Activated T-cell treated with anti-CD3 and anti-CD28 coated beads for 24 hours (primary cell): ENCODE data around the gene ATP8A1.

Source experiments
- DNase-seq: peaks from one replicate; pipeline ENCODE4 v3.0.0-alpha.2; 2020; ENCODE audit warnings: low read depth

The ATP8A1 gene

DNA sequence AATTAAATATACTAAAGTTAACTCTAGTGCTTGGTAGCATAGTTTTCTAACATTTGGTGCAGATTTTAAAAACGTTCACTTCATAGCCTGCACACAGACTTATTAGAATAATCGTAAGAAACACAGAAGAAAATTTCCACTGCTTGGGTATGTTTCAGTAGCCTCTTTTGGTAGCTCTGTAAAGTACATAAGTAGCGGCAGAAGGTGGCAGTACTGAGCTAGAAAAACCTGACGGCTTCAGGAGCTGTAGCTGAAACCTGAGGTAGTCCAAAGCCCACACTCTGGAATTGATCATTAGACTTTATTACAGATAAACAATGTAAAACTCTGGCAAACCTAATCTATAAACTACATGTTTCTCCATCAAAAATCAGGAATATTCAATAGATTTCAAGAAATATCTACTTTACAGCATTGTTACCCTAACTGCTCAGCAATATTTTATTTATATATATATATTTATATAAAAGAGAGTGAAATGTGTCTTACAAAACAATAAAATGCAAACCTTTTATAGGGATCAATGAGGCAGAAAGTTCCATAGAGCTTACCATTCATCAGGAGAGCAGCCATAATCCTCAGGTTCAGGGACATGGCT, 88.2 kb downstream of the ATP8A1 start:
- DNase-seq = peak; percentile 52

DNA sequence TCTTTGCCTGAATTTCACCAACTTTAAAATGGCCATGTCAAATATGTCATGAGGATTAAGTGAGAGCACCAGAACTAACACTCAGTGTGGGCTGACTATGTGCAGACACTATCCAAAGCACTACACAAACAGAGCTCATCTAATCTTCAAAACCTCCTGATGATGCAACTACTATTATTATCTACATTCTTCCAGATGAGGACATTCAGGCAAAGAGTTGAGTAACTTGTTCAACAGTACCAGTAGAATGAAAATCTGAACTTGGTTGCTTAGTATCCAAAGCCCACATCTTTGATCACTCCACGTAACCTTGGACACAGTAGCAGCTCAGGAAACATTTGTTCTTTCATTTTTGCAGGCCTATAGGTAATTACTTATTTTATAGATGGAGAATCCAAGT, 90.1 kb downstream of the ATP8A1 start:
- no peak for DNase-seq

DNA sequence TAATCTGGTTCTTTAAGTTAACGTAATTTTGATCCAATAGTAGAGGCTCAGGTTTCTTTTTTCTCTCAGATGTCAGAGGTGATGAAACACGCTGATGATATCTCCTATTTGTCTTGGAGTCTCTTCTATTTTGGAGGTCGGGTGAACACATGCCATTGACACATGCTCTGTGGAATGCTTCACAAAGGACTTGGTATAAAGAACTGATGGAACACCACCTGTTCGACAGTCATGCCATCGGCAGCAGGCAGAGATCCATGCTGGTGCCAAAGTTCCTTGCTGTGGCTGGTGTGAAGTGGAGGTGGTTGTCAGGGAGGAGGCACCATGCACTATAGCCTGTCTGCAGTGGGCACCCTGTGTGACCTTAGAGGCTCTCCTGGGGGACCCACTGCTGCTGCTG, 94.9 kb downstream of the ATP8A1 start:
- no peak for DNase-seq

DNA sequence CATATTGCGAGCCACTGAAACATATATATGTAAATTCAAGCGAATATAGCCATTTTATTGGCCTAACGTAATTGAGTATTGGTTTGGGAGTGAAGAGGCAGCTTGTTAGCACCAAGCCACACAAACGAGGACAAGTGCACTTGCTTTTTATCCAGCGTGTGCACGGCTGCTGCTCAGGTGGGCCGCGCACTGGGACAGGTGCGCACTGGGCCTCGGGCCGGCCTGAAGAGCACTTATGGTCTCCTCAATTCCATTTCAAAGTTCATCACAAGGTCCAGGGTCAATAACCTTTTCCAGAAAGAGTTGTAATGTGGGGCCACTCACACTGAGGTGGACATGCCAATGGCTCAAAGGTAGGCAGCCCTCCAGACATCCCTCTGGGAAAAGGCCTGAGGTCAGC, 95.9 kb downstream of the ATP8A1 start:
- DNase-seq = no peak

DNA sequence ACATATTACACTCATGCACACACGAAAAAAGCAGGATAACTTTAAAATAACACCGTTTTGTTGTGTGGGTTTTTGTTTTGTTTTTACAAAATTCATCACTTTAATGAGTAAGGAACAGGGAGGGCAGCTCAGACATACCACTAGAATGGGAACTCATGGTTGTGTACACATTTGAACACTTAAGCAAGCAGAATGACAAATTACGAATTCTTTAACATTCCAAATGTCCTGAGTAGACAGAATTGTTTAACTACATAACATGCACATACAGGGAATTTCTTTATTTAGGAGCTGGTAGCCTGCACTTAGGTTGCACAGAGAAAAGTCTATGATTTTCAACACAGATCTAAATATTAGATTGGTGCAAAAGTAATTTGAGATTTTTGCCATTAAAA, 96.4 kb downstream of the ATP8A1 start:
- DNase-seq = no peak

DNA sequence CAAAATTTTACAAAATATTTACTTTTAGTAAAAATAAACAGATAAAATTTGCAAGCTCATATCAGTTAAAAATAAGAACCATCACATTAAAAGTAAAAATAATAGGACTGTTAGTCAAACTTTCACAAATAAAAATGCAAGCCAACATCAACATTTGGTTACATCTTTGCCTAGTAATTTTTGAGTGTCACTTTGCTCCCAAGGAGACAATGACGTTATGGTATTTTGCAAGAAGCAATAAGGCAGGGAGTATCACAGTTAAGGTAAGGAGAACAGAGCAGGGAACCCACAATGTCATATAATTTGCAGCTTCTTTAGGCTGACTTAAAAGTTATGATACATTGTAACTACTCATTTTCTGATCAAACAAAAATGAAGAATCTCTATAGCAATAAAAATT, 98.7 kb downstream of the ATP8A1 start:
- DNase-seq = no peak

DNA sequence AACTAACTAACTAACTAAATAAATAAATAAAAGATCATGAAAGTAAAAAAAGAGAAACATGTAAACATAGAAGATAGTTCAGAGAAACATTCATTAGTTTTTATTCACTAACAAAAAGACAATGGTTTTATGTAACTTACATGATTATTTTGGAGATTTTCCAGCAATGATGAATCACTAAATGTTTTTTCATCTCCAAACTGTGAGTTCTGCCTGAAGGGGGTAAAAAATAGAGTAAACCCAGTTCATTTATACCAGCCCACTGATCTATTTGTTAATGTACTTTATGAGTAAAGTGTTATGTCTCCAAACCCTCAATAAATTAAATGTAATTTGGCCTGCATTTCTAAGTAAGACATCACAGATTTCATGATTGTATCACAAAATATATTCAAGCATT, 101.1 kb downstream of the ATP8A1 start:
- DNase-seq = no peak

DNA sequence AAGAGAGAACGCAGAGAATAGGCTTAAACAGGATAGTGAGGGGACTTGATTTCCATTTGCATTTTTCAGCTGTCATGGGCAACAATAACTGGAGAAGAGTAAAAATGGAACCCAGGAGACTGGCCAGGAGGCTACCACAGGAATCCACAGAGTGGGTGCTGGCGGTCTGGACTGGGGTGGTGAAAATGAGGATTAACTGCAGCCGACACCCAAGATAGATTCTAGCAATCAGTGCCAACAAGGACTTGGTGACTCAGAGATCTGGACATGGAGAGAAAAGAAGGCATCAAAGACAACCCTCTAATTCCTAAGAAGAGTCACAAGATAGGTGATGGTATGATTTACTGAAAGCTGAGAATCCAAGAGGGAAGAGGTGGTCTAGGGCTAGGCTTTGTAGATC, 102.8 kb downstream of the ATP8A1 start:
- DNase-seq = no peak

DNA sequence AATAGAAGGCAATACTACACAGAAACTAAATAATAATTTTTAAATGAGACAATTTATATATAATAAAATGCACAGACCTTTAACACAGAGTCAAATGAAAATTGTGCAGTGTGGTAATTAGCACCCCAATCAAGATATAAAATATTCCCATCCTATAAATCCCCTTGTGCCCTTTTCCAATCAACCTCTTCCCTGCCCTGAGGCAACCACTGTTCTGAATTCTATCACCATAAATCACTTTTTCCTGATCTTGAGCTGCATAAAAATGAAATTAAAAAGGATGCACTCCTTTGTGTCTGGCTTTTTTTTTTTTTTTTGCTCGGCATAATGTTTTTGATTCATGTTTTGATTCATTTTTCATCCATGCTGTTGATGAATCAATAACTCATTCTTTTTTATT, 107.0 kb downstream of the ATP8A1 start:
- DNase-seq = no peak

DNA sequence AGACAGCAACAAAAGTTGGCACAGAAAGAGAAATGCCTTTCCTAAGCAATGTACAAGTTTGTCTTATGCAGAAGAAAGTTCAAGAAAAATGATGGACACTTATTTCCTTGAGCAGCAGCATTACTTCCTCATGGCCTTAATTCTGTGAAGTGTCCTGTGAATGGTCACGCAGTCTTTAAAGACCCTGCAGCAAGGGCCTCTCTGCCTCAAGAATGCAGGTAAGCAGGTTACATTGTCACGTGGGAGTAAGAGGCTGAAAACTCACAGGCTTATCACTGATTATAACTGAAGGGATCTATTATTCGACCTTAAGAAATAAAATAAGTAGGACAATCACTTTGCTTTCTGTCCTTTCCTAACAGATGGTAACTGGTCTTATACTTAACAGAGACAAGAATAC, 109.1 kb downstream of the ATP8A1 start:
- DNase-seq = no peak

DNA sequence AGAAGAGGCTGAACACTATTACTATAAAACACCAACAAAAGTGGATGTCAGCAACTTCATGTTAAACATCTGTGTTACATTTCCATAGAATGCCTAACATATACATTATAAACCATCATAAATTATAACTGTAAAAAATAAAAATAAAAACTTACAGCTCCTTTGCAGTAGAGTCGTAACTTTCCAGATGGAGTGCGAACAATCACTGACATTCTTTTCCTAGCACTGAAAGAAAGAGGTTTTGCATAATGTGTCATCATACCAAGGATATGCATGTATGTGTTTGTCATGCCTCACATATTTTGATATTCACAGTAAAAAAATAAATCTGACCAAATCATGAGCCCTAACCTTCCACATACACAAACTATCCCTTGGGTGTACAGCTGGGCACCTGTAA, 113.1 kb downstream of the ATP8A1 start:
- no peak for DNase-seq

DNA sequence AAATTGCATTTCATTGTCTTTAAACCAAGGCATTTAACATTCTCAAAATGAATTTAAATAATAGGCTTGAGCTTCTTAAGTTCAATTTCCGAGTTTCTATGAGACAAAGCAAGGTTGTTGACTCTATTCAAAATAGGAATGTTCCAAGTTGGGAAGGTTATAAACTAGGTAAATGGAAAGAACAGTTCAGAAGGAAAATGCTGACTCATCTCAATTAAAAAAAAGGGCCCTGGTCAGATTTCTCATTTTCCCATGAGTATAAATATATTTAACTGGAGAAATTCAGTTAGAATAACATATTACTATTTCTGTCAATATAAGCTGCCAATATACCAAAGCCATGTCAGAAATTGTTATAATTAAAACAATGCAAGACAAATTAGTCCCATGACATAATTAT, 113.8 kb downstream of the ATP8A1 start:
- no peak for DNase-seq

DNA sequence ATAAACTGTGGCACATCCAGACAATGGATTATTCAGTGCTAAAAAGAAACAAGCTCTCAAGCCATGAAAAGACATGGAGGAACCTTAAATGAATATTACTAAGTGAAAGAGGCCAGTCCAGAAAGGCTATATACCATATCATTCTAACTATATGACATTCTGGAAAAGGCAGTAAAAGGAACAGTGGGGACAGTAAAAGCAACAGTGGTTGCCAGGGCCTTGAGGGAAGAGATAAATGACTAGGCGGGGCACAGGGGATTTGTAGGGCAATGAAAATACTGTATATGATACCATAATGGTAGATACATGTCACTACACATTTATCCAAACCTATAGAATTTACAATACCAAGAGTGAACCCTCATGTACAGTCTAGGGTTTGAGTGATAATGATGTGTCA, 115.3 kb downstream of the ATP8A1 start:
- no peak for DNase-seq

DNA sequence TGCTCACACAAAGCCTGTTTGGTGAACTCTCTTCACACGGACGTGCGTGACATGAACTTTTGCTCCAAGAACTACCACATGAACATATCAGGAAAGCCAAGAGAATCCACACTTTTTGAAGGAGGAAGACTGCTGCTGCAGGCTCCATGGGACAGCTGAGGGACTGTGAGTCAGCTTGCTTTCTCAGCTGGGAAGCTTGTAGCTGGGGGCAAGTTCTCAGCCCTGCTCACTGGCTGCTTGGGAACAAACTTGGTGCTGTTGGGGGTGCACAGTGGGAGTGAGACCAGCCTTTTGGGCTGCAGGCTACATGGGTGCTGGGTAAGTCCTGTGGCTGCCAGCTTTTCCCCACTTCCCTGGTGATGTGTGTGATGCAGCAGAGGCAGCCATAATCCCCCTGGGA, 123.9 kb downstream of the ATP8A1 start:
- DNase-seq = no peak

DNA sequence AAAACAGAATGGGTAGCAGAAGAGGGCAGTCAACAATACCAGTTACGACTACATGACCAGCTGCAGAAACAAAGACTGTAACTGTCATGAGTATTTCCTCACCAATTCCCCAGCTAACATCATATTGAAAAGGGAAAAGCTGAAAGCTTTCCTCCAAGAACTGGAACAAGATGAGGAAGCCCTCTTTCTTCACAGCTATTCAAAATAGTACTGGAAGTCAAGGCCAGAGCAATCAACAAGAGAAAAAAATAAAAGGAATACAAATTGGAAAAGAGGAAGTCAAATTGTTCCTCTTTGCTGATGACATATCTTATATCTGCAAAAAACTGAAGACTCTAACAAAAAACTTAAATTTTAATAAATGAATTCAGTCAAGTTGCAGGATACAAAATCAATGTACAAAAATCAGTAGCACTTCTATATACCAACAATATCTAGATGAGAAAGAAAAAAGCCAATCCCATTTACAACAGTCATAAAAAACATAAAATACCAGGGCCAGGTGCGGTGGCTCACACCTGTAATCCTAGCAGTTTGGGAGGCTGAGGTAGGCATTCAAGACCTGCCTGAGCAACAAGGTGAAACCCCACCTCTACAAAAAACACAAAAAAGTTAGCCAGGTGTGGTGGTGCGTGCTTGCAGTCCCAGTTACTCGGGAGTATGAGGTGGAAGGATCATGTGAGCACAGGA, 125.4 kb downstream of the ATP8A1 start:
- DNase-seq = no peak

DNA sequence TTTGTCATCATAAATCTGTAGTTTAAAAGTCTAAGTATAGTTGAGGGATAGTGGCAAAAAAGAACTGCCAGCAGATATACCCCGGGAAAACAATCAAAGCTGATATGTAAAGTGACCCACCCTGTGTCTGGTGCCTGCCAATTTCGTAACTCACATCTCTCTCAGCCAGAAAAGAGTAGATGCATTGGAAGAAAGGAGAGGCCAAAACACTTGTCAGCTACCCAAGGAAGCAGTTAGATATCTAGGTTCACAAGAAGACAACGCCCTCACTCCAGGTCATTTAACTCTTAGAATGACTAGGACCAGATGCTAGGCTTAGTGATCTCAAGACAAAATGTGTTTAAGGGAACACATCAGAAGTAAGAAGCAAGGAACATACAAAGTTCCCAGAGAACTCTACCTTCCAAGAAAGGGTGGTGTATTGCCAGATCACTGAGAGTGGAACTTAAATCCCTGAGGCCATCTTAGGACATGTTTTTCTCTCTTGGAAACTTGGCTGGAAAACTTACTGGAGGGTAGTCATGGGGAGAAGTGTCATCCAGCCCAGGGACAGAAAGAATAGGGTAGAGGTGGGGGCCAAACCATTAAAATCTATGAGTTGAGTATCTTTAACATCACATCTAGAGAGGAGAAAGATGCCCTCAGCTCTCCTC, 133.7 kb downstream of the ATP8A1 start:
- no peak for DNase-seq

DNA sequence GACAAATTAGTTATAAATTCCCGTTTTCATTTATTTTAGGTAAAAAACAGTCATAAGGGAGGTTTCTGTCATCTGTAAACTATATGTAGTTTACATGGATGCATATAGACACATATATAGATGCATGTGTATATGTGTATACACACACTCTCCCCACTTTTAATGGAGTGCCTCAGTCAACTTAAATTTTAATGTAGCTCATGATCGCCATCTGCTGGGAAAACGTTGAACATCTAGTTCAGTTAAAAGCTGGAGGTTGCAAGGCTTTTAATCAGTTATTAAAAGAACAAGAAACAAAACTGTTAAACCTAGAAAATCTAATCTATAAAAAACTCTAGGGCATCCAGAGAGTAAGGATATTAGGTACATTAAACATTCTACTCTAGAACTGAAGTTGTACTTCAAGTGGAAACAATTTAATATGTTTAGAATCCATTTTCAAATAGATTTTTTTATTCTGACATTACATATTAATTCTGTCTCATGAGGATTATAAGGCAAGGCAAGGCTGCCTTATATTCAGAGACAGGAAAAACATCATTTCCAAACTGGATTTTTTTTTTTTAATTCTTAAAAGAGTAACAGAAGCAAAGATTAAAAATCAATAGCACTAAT, 137.0 kb downstream of the ATP8A1 start:
- peak; percentile 16 for DNase-seq

DNA sequence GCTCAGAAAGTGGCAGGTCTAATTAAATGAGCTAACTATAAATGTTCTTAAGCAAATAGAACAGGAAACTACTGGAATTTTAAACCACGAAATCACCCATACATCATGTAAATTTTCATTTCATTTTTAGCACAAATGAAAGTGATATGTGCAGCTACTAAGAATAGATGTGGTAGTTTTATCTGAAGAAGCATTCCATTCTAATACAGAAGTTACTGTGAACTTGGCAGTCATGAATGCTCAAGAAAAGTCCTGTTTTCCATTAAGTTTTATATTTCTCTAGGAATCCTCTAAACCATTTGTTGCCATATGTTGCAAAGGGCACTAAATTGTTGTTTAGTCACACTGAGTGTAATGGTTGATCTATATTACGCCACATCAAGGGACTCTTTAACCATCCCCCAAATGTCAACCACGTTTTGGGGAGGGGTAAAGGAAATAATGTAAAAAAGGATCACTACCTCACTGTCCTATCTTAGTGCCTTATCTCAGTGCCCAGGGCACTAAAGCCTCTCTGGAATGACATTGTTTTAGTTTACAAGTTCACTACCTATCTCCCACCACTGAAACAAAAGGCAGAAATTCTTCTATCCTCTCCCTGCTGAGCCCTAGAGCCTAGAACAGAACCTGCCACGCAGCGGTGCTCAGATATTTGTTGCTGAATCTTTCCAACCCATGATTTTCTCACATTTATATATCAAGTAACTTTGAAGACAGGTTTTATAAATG, 141.6 kb downstream of the ATP8A1 start:
- DNase-seq = no peak

DNA sequence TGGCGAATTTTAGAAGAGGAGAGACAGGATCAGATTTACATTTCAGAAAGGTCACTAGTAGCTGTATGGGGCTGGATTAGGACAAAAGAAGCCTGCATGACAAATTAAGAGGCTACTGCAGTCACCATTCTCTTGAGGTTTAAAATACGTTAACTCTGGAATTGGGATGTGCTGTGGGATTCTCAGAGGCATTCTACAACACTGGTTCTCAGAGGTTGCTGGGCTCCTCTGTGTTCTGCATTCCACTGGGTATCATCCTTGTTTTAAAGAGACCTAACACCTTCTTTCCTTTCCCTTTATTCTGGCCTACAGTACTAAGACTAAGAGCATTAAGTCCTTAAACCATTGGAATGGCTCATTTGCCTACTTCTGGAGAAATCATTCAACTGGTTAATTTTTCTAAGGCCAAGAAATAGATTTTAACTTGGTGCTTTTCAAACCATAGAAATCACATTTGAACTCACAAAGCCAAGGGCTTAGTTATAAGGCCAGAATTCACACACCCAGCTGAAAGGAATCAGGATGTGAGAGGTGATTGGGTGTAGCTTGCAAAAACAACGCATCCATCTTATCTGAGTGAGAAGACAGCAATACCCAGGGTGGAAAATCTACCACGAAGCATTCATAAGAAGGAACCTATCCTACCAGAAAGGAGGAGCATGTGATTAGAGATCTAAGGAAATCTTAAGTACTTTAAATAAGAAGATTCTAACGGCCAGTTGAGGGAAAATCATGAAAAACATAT, 143.0 kb downstream of the ATP8A1 start:
- no peak for DNase-seq

DNA sequence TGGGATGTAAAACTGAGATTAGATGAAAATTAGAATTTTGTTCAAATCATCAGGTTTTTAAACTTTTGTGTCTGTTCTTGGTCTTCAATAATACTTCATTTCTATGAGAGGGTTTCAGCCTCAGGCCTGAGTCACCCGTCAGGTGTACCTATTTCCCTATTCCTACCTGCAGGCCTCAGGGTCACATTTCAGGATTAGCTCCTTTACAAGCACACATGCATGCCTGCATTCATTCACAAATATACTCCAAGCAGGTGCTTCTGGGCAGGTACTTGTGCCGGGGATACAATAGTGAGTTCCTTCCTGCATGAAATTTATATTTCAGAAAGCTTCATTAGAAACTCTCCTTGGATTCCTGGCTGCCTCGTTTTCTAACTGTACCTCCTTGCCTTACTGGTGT, 144.7 kb downstream of the ATP8A1 start:
- no peak for DNase-seq

DNA sequence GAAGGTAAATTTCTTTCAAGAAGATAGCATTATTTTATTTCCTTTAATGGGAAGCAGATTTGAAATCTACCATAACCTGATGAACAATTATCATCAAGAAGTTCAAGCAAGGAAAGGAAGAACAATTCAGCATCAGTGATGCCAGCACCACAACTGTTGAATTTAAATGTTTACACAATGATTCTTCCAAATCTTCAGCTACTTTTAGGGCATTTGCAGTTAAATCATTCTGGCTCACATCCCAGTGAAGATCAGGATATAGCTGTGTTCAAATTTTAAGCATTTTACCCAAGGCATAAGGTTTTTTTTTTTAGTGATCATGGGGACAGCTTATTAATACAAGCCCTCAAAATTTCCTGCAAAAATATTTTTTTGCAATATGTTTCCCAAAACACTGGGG, 146.7 kb downstream of the ATP8A1 start:
- DNase-seq = no peak
